HFFc6 (cell line): Measurements from ENCODE around the gene ANKRD13A. TPM values are rescaled to one million over a fixed set of nuclear protein-coding genes. Genes with fewer than 3 reads are reported as not detected.
A peak's percentile ranks its signal among the peaks of the same experiment; 100 is the strongest.

Experiments
- DNase-seq: peaks from one replicate; pipeline ENCODE4 v3.0.0-alpha.2; 2018
- H3K27ac Mint-ChIP-seq: 2 replicates; pipeline ENCODE4 v1.8.0; 2020; ENCODE audit warnings: mild to moderate bottlenecking, mixed read lengths
- H3K27me3 Mint-ChIP-seq: 2 replicates; pipeline ENCODE4 v1.8.0; 2021; ENCODE audit warnings: mild to moderate bottlenecking, moderate library complexity, mixed read lengths; ENCODE audit not compliant: insufficient read depth
- H3K36me3 Mint-ChIP-seq: 2 replicates; pipeline ENCODE4 v1.8.0; 2021; ENCODE audit warnings: low read depth, mixed read lengths
- H3K4me1 Mint-ChIP-seq: 2 replicates; pipeline ENCODE4 v1.8.0; 2020; ENCODE audit warnings: low read depth, mixed read lengths
- H3K4me3 Mint-ChIP-seq: 2 replicates; pipeline ENCODE4 v1.8.0; 2020; ENCODE audit warnings: mild to moderate bottlenecking, moderate library complexity, mixed read lengths
- H3K9me3 Mint-ChIP-seq: 2 replicates; pipeline ENCODE4 v1.8.0; 2020; ENCODE audit warnings: mild to moderate bottlenecking, mixed read lengths
- CTCF ChIP-seq: fragments of 200-600 bp; sonication (generic); IDR thresholded peaks from 2 replicates; pipeline ENCODE4 v1.5.0; 2021; ENCODE audit warnings: antibody characterized with exemption, mild to moderate bottlenecking
- total RNA-seq, 6 experiments: library from RNA; stranded (reverse); fragmentation: NEBNext Ultra II Directional; extraction: Animal tissue kit (Norgen Biotek cat#: 25700); gene quantifications; 2 replicates in 1 of 6; 3 replicates in 5 of 6; pipeline ENCODE4 v1.2.3, GENCODE V29; 2021

ANKRD13A gene
- total RNA-seq, 6 experiments from 2014 or later = 133 to 150 (median 146) TPM

- H3K27ac Mint-ChIP-seq = peak overlapping the region; percentile 69
- peaks cover 50% of the 10 kb centered on the region for H3K4me1 Mint-ChIP-seq
- no peak for TF ChIP-seq CTCF
- no peak overlapping the region for H3K4me3 Mint-ChIP-seq
- H3K36me3 Mint-ChIP-seq = peaks cover 13% of the 10 kb centered on the region
- H3K27me3 Mint-ChIP-seq = peaks cover 5% of the 10 kb centered on the region
- H3K9me3 Mint-ChIP-seq = no peaks in the 10 kb centered on the region
- DNase-seq = no peak
Measured at GRCh38 chr12:109989380-109989779, 9.8 kb upstream of the ANKRD13A start.

GRCh38 chr12:109991586-109991985 lies 7.6 kb upstream of the ANKRD13A start:
- peaks cover 13% of the 10 kb centered on the region for H3K36me3 Mint-ChIP-seq
- no peak overlapping the region for H3K4me3 Mint-ChIP-seq
- DNase-seq = no peak
- peaks cover 56% of the 10 kb centered on the region for H3K4me1 Mint-ChIP-seq
- peaks cover 5% of the 10 kb centered on the region for H3K27me3 Mint-ChIP-seq
- H3K27ac Mint-ChIP-seq = no peak overlapping the region
- H3K9me3 Mint-ChIP-seq = no peaks in the 10 kb centered on the region
- TF ChIP-seq CTCF = no peak

DNA sequence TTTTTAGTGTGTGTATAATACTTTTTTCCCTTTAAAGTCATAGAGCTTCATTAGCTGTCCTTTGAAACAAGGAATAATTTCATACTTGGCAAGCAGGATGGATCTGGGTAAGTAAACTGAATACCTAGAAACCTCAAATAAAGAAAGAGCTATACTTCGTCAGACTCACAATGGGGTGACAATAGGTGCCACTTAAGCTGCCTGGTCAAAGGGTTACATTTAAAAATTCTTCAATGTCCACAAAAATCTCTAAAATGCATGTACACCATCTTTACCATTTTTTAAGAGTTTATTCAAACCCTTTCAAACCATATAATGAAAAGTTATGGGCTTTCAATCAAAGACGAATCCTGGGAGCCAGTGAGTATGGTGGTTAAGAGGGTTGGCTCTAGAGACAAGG lies 6.1 kb upstream of the ANKRD13A start:
- H3K27ac Mint-ChIP-seq = peak overlapping the region; percentile 64
- H3K4me3 Mint-ChIP-seq = peak overlapping the region; percentile 99
- H3K27me3 Mint-ChIP-seq = peaks cover 1% of the 10 kb centered on the region; the same call in 1 of the 2 replicates
- no peaks in the 10 kb centered on the region for H3K9me3 Mint-ChIP-seq
- H3K36me3 Mint-ChIP-seq = peaks cover 5% of the 10 kb centered on the region
- no peak for DNase-seq
- H3K4me1 Mint-ChIP-seq = peaks cover 58% of the 10 kb centered on the region
- TF ChIP-seq CTCF = no peak

DNA sequence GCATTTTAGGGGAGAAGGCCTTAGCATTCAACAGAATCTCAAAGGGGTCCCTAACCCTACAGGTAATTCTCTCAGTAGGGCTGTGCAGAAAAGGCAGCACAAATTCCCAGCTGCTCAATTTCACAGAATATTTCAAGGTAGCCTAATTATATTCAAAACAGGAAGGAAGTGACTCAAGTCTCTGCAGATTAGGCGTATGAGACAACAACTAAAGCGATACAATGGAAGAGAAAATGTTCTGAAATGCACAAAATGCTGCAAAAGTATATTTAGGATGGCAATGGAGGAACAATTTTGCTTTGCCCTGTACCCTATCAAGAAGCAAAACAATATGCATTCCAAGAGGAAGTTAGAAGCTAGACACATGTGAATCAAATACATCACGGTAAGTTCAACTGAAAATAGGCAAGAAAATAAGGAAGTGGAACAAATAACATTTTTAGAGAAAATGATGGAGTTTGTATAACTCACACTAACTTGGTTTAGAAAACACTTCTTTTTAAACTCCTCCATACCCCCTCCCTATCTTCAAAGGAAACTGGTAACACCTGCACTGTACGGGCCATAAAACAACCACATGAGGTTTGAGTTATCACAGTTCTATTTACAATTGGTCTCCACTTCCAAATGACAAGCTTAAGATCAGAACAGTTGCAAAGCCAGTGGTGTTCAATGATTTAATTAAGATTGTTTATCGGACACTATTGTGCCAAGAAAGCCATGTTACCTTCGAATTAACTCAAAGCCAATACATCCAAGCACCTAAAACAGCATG lies 4.6 kb upstream of the ANKRD13A start:
- peaks cover 5% of the 10 kb centered on the region; the same call in 1 of the 2 replicates for H3K27me3 Mint-ChIP-seq
- H3K9me3 Mint-ChIP-seq = no peaks in the 10 kb centered on the region
- H3K4me1 Mint-ChIP-seq = peaks cover 56% of the 10 kb centered on the region
- TF ChIP-seq CTCF = no peak
- H3K4me3 Mint-ChIP-seq = peak overlapping the region; percentile 99
- peak overlapping the region; percentile 25 for H3K27ac Mint-ChIP-seq
- H3K36me3 Mint-ChIP-seq = peaks cover 5% of the 10 kb centered on the region
- DNase-seq = no peak

DNA sequence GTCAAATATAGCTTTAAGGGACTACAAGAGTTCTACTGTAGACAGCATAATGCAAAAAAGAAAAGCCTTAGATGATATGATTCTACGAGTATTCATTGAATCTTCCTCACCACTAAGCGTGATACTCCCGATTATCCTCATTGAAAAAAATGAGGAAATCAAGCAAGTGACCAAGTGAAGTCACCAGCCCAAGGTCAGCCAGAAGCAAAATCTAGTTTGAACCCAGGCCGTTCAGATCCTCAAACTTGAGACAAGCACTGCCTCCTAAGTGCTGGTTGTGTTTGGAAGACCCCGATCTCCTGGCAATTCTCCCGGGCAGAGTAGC lies 3.9 kb upstream of the ANKRD13A start:
- H3K4me3 Mint-ChIP-seq = peak overlapping the region; percentile 99
- H3K27me3 Mint-ChIP-seq = peaks cover 5% of the 10 kb centered on the region; the same call in 1 of the 2 replicates
- no peaks in the 10 kb centered on the region for H3K9me3 Mint-ChIP-seq
- H3K4me1 Mint-ChIP-seq = peaks cover 49% of the 10 kb centered on the region
- TF ChIP-seq CTCF = no peak
- peaks cover 12% of the 10 kb centered on the region for H3K36me3 Mint-ChIP-seq
- DNase-seq = no peak
- peak overlapping the region; percentile 85 for H3K27ac Mint-ChIP-seq
